ENCODE results near the gene LRCH1.

DNA sequence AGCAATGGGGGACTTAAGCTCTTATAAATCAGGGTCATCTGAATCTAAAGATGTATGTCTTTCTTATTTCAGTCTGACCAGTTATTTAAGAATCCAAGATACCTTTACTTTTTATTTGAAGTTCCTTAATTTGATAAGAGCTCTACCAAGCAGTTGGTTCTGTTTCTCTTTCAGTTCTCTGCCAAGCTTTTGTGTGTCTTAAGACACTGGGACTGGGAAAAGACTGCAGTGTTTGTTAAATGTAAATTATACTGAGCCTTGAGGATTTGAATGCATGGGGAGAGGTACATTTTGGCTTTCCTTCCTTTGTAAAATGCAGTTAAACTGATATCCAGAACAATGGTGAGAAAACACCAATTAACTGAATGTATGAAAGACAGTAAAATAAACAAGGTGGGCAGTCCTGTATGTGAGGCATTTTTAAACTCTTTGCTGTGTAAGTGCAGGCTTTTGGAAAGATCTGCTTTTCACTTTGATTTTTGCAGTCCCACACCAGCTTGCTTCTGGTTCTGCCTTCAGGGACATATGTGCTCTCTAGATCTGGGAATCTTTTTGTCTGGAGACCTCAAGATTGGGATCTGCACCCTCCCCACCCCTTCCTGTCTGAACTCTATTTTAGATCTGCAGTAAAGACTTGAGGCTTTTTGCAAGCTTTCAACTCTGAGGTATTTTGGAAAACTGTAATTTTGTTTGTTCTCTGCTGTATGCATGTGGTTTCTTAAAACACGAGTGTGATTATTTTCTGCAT is 77.6 kb downstream of the LRCH1 start:
- TF ChIP-seq, protein P1, sequence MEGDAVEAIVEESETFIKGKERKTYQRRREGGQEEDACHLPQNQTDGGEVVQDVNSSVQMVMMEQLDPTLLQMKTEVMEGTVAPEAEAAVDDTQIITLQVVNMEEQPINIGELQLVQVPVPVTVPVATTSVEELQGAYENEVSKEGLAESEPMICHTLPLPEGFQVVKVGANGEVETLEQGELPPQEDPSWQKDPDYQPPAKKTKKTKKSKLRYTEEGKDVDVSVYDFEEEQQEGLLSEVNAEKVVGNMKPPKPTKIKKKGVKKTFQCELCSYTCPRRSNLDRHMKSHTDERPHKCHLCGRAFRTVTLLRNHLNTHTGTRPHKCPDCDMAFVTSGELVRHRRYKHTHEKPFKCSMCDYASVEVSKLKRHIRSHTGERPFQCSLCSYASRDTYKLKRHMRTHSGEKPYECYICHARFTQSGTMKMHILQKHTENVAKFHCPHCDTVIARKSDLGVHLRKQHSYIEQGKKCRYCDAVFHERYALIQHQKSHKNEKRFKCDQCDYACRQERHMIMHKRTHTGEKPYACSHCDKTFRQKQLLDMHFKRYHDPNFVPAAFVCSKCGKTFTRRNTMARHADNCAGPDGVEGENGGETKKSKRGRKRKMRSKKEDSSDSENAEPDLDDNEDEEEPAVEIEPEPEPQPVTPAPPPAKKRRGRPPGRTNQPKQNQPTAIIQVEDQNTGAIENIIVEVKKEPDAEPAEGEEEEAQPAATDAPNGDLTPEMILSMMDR (conservative IDR thresholded peaks at IDR 0.05; ENCODE audit: low read length): no peak
- no peak for TF ChIP-seq EZH2phosphoT487 (IDR thresholded peaks at IDR 0.05; ENCODE audit: borderline replicate concordance, low read depth, low read length)
